Keratinocyte (primary cell): Measurements from ENCODE around the gene ROR2. TPM values are rescaled to one million over a fixed set of nuclear protein-coding genes. Genes with fewer than 3 reads are reported as not detected.

Source experiments
- DNase-seq: peaks from one replicate; pipeline ENCODE4 v3.0.0-alpha.2; 2011; ENCODE audit warnings: low read depth, missing footprints, low spot score
- FAIRE-seq: peaks from 2 replicates; lab custom pipeline; 2011; peaks lifted over from hg19 to GRCh38; lab: Jason Lieb, UNC
- H2AFZ ChIP-seq: 2 replicates; pipeline ENCODE4 v1.6.0; 2012; ENCODE audit warnings: low read length, control low read depth, inconsistent platforms; ENCODE audit not compliant: control insufficient read depth
- H3K27ac ChIP-seq: 2 replicates; pipeline ENCODE4 v1.5.1; 2011; ENCODE audit warnings: low read length; ENCODE audit not compliant: control insufficient read depth, insufficient read depth
- H3K27me3 ChIP-seq: 3 replicates; pipeline ENCODE4 v1.6.0; 2011; ENCODE audit warnings: low read length; ENCODE audit not compliant: control insufficient read depth, insufficient read depth; ENCODE audit errors: extremely low read depth
- H3K36me3 ChIP-seq, 2 experiments: 2 replicates in 1 of 2; 3 replicates in 1 of 2; pipeline ENCODE4 v1.5.1; 2011; ENCODE audit warnings: low read length in 2 of 2, mild to moderate bottlenecking in 1 of 2; ENCODE audit not compliant: control insufficient read depth in 2 of 2, insufficient read depth in 2 of 2; ENCODE audit errors: extremely low read depth in 1 of 2
- H3K4me1 ChIP-seq: 3 replicates; pipeline ENCODE4 v1.5.1; 2011; ENCODE audit warnings: low read length; ENCODE audit not compliant: control insufficient read depth, insufficient read depth; ENCODE audit errors: extremely low read depth
- H3K4me2 ChIP-seq: 3 replicates; pipeline ENCODE4 v1.6.0; 2011; ENCODE audit warnings: low read depth, low read length; ENCODE audit not compliant: control insufficient read depth, insufficient read depth; ENCODE audit errors: extremely low read depth
- H3K4me3 ChIP-seq, 3 experiments: fragments of 200-600 bp in 1 of 3; sonication (generic) in 1 of 3; 2 replicates in 2 of 3; 3 replicates in 1 of 3; pipeline ENCODE4 v1.5.1; 2011 to 2016; ENCODE audit warnings: low read length in 3 of 3, mild to moderate bottlenecking in 3 of 3, control low read depth in 2 of 3, inconsistent platforms in 1 of 3, low read depth in 1 of 3, mixed read lengths in 1 of 3, mixed run types in 1 of 3, moderate library complexity in 1 of 3; ENCODE audit not compliant: control insufficient read depth in 2 of 3, insufficient read depth in 2 of 3; ENCODE audit errors: extremely low read depth in 1 of 3
- H3K79me2 ChIP-seq: 2 replicates; pipeline ENCODE4 v1.6.0; 2012; ENCODE audit warnings: low read length; ENCODE audit not compliant: control insufficient read depth, insufficient read depth
- H3K9ac ChIP-seq: 3 replicates; pipeline ENCODE4 v1.6.0; 2011; ENCODE audit warnings: low read length; ENCODE audit not compliant: control insufficient read depth, insufficient read depth; ENCODE audit errors: extremely low read depth
- H3K9me1 ChIP-seq: 3 replicates; pipeline ENCODE4 v1.6.0; 2011; ENCODE audit warnings: low read length; ENCODE audit not compliant: control insufficient read depth, insufficient read depth; ENCODE audit errors: extremely low read depth
- H3K9me3 ChIP-seq: 2 replicates; pipeline ENCODE4 v1.5.1; 2012; ENCODE audit warnings: low read depth, low read length; ENCODE audit not compliant: control insufficient read depth
- H4K20me1 ChIP-seq: 3 replicates; pipeline ENCODE4 v1.6.0; 2011; ENCODE audit warnings: low read length; ENCODE audit not compliant: control insufficient read depth, insufficient read depth; ENCODE audit errors: extremely low read depth
- CTCF ChIP-seq, 3 experiments: IDR thresholded peaks in 1 of 3; conservative IDR thresholded peaks in 1 of 3; optimal IDR thresholded peaks in 1 of 3; 2 replicates in 2 of 3; 3 replicates in 1 of 3; pipeline versions ENCODE3 to v1.5.1; 2011; ENCODE audit warnings: low read length in 3 of 3, mild to moderate bottlenecking in 3 of 3, moderate library complexity in 2 of 3, control low read depth in 1 of 3, inconsistent platforms in 1 of 3; ENCODE audit not compliant: insufficient read depth in 2 of 3; ENCODE audit errors: extremely low read depth in 1 of 3
- EZH2 ChIP-seq: IDR thresholded peaks from one replicate; pipeline ENCODE4 v1.6.1; 2012; ENCODE audit warnings: inconsistent platforms, mild to moderate bottlenecking, low read length, moderate library complexity
- dilution Hi-C: fragments of 300-500 bp; cut with MboI; formaldehyde crosslinking; loops from one replicate; pipeline ENCODE4 v1.7.0; 2020; ENCODE audit warnings: low sequenced_read_pairs; ENCODE audit not compliant: extremely low pct_ligation_motif_present
- polyA plus RNA-seq, 5 experiments: library from polyadenylated mRNA; depleted of rRNA in 3 of 5; stranded (reverse) in 3 of 5; stranded (forward) in 1 of 5; unstranded in 1 of 5; fragments of >200 nt; gene quantifications; 1 replicate in 1 of 5; 2 replicates in 3 of 5; 3 replicates in 1 of 5; pipeline versions ENCODE4 v1.2.1 to v1.2.3, GENCODE V29; 2011 to 2012; ENCODE audit warnings: missing spikeins in 2 of 5, low read depth in 1 of 5, low replicate concordance in 1 of 5

Gene ROR2
- polyA plus RNA-seq, 1 donor (not counting 4 experiments of a cell fraction or from before 2014, with no cell fraction given): 0.22 TPM

- Histone ChIP-seq H3K9me3 (no peaks in the 10 kb centered on the region), H3K27me3 (peaks cover 6% of the 10 kb centered on the region), H3K79me2 (no peaks in the 10 kb centered on the region), H4K20me1 (no peaks in the 10 kb centered on the region), H3K4me3 (no peak overlapping the region), H3K9me1 (no peaks in the 10 kb centered on the region), H3K9ac (no peak overlapping the region), H3K27ac (no peak overlapping the region), H3K4me2 (no peak overlapping the region), H2AFZ (no peak overlapping the region), H3K4me1 (no peaks in the 10 kb centered on the region), H3K36me3 (no peaks in the 10 kb centered on the region)
- DNase-seq (no peak), FAIRE-seq (no peak)
- dilution Hi-C loops: no loop called here
- TF ChIP-seq CTCF (optimal IDR thresholded peaks at IDR 0.05 in 1 of 3, IDR thresholded peaks at IDR 0.05 in 1 of 3, conservative IDR thresholded peaks at IDR 0.05 in 1 of 3; ENCODE audit: extremely low read depth in 1 of 3, insufficient read depth in 2 of 3, low read length in 3 of 3) (no peak), EZH2 (no peak)
Observed at GRCh38 chr9:91644433-91644832, 305.6 kb downstream of the ROR2 start.

- dilution Hi-C loops: no loop called here
- TF ChIP-seq EZH2 (no peak), CTCF (optimal IDR thresholded peaks at IDR 0.05 in 1 of 3, IDR thresholded peaks at IDR 0.05 in 1 of 3, conservative IDR thresholded peaks at IDR 0.05 in 1 of 3; ENCODE audit: extremely low read depth in 1 of 3, insufficient read depth in 2 of 3, low read length in 3 of 3) (no peak)
- FAIRE-seq: no peak
Observed at GRCh38 chr9:91643481-91644077, 306.4 kb downstream of the ROR2 start.

More at GRCh38 chr9:91643481-91644077, 306.4 kb downstream of the ROR2 start:
- peaks cover 6% of the 10 kb centered on the region for H3K27me3 ChIP-seq
- no peaks in the 10 kb centered on the region for H3K79me2 ChIP-seq
- H2AFZ ChIP-seq: no peak overlapping the region
- H4K20me1 ChIP-seq: no peaks in the 10 kb centered on the region
- no peaks in the 10 kb centered on the region for H3K36me3 ChIP-seq
- no peaks in the 10 kb centered on the region for H3K4me1 ChIP-seq
- no peaks in the 10 kb centered on the region for H3K9me1 ChIP-seq
- DNase-seq: no peak
- H3K9ac ChIP-seq: no peak overlapping the region
- no peaks in the 10 kb centered on the region for H3K9me3 ChIP-seq
- no peak overlapping the region for H3K27ac ChIP-seq
- H3K4me3 ChIP-seq: no peak overlapping the region
- H3K4me2 ChIP-seq: no peak overlapping the region
